ENCODE results near the gene ZNF319.

Gene ZNF319

GRCh38 chr16:58025351-58026138, 25.1 kb upstream of the ZNF319 start, which contains the start of gene MMP15:
TSS of gene MMP15 (plus strand) at chr16:58025754. CDS start at chr16:58026351, 597 bp downstream.
- peaks cover 3% of the 10 kb centered on the region; the same call in 1 of the 2 replicates for H4K20me1 ChIP-seq (ENCODE audit: insufficient read depth, low read length)
- TF ChIP-seq, protein P1, sequence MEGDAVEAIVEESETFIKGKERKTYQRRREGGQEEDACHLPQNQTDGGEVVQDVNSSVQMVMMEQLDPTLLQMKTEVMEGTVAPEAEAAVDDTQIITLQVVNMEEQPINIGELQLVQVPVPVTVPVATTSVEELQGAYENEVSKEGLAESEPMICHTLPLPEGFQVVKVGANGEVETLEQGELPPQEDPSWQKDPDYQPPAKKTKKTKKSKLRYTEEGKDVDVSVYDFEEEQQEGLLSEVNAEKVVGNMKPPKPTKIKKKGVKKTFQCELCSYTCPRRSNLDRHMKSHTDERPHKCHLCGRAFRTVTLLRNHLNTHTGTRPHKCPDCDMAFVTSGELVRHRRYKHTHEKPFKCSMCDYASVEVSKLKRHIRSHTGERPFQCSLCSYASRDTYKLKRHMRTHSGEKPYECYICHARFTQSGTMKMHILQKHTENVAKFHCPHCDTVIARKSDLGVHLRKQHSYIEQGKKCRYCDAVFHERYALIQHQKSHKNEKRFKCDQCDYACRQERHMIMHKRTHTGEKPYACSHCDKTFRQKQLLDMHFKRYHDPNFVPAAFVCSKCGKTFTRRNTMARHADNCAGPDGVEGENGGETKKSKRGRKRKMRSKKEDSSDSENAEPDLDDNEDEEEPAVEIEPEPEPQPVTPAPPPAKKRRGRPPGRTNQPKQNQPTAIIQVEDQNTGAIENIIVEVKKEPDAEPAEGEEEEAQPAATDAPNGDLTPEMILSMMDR (IDR thresholded peaks at IDR 0.05; ENCODE audit: borderline replicate concordance, extremely low read depth, low read length, poor library complexity, severe bottlenecking): peak; percentile 9
- TF ChIP-seq EZH2 (IDR thresholded peaks at IDR 0.05; ENCODE audit: borderline replicate concordance, low read depth, low read length, severe bottlenecking): no peak
- H3K9ac ChIP-seq (ENCODE audit: low read depth, low read length): peak within 1 kb of the TSS; percentile 53
- H3K36me3 ChIP-seq (ENCODE audit: insufficient read depth, low read length): no peaks in the 10 kb centered on the region
- H3K4me1 ChIP-seq (ENCODE audit: insufficient read depth, low read length): peaks cover 19% of the 10 kb centered on the region
- H3K27ac ChIP-seq (ENCODE audit: low read length): no peak within 1 kb of the TSS
- H3K4me3 ChIP-seq (ENCODE audit: low read depth in 1 of 2, low read length in 2 of 2): peak within 1 kb of the TSS; percentile 20 to 62; a peak in 3 of 4 replicates
- H3K9me3 ChIP-seq (ENCODE audit: insufficient read depth, low read length, severe bottlenecking): no peaks in the 10 kb centered on the region
- peak within 1 kb of the TSS; percentile 66 for H2AFZ ChIP-seq (ENCODE audit: low read depth, low read length)
- no peaks in the 10 kb centered on the region for H3K79me2 ChIP-seq (ENCODE audit: insufficient read depth, low read length)
- ATAC-seq (ENCODE audit: insufficient read depth, low read depth): peak; percentile 85
- peak within 1 kb of the TSS; percentile 88 for H3K4me2 ChIP-seq (ENCODE audit: insufficient read depth, low read length)
- H3K27me3 ChIP-seq (ENCODE audit: insufficient read depth, low read length, poor library complexity): no peaks in the 10 kb centered on the region
- peak; percentile 74 for DNase-seq

DNA sequence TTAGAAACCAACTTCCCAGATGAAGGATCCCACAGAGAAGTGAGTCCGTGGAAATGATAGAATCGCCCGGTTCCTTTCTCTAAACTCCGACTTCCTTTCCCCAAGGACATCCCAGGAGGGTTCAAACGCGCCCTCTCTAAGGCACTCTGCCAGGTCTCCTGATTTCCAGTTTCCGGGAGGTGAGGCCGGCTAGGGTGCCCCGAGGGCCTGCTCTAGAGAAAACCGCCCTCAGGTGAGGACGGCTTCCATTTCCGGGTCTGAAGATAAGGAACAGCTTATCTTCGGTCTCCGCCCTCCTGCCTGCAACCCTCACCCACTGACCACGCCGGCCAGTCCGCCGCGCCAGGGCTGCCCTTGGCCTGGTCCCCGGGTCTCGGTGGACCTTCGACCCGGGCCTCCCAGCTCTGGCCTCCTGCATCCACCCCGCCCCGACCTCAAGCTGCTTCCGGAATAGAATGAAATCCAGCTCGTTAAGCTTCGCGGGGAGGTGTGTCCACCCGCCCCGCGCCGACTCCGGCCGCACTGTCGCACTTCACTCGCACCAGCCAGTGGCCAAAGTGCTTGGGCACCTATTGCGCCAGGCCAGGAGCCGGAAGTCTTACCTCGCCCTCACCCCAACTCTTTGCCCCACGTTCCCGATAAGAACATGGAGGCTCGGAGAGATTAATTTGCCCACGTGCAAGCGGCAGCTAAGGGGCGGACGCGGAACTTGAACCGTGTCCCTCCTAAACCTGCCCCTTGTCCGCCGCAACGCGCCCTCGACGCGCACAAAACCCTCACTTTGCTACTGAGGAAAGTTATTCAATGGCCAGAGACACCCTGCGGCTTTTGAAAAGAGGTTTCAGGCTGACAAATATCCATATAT, 24.2 kb upstream of the ZNF319 start:
- H3K9ac ChIP-seq (ENCODE audit: low read depth, low read length): no peak overlapping the region; the same call in 1 of the 2 replicates
- no peaks in the 10 kb centered on the region for H3K27me3 ChIP-seq (ENCODE audit: insufficient read depth, low read length, poor library complexity)
- ATAC-seq (ENCODE audit: insufficient read depth, low read depth): no peak

GRCh38 chr16:58022601-58023371, 22.3 kb upstream of the ZNF319 start:
- no peak overlapping the region for H3K9ac ChIP-seq (ENCODE audit: low read depth, low read length)
- no peak overlapping the region for H3K4me2 ChIP-seq (ENCODE audit: insufficient read depth, low read length)
- no peak overlapping the region for H3K4me3 ChIP-seq (ENCODE audit: low read depth in 1 of 2, low read length in 2 of 2)
- no peak for ATAC-seq (ENCODE audit: insufficient read depth, low read depth)
- no peak overlapping the region for H3K27ac ChIP-seq (ENCODE audit: low read length)
- peaks cover 19% of the 10 kb centered on the region for H3K4me1 ChIP-seq (ENCODE audit: insufficient read depth, low read length)
- H3K79me2 ChIP-seq (ENCODE audit: insufficient read depth, low read length): no peaks in the 10 kb centered on the region
- H4K20me1 ChIP-seq (ENCODE audit: insufficient read depth, low read length): peaks cover 7% of the 10 kb centered on the region; the same call in 1 of the 2 replicates
- H3K9me3 ChIP-seq (ENCODE audit: insufficient read depth, low read length, severe bottlenecking): no peaks in the 10 kb centered on the region
- peaks cover 12% of the 10 kb centered on the region for H3K36me3 ChIP-seq (ENCODE audit: insufficient read depth, low read length)
- no peak for DNase-seq
- no peak overlapping the region for H2AFZ ChIP-seq (ENCODE audit: low read depth, low read length)
- no peak for TF ChIP-seq EZH2 (IDR thresholded peaks at IDR 0.05; ENCODE audit: borderline replicate concordance, low read depth, low read length, severe bottlenecking)
- TF ChIP-seq, protein P1 (IDR thresholded peaks at IDR 0.05; ENCODE audit: borderline replicate concordance, extremely low read depth, low read length, poor library complexity, severe bottlenecking): no peak
- H3K27me3 ChIP-seq (ENCODE audit: insufficient read depth, low read length, poor library complexity): no peaks in the 10 kb centered on the region

More for the DNA sequence above, 24.2 kb upstream of the ZNF319 start:
- no peaks in the 10 kb centered on the region for H3K36me3 ChIP-seq (ENCODE audit: insufficient read depth, low read length)
- H3K9me3 ChIP-seq (ENCODE audit: insufficient read depth, low read length, severe bottlenecking): no peaks in the 10 kb centered on the region
- peak overlapping the region in 1 of 2 experiments; percentile 62; a peak in 2 of 4 replicates for H3K4me3 ChIP-seq (ENCODE audit: low read depth in 1 of 2, low read length in 2 of 2)
- H2AFZ ChIP-seq (ENCODE audit: low read depth, low read length): no peak overlapping the region
- H3K79me2 ChIP-seq (ENCODE audit: insufficient read depth, low read length): no peaks in the 10 kb centered on the region
- peak overlapping the region; percentile 88; the same call in 1 of the 2 replicates for H3K4me2 ChIP-seq (ENCODE audit: insufficient read depth, low read length)
- no peak overlapping the region for H3K27ac ChIP-seq (ENCODE audit: low read length)
- DNase-seq: no peak
- peaks cover 19% of the 10 kb centered on the region for H3K4me1 ChIP-seq (ENCODE audit: insufficient read depth, low read length)
- H4K20me1 ChIP-seq (ENCODE audit: insufficient read depth, low read length): peaks cover 7% of the 10 kb centered on the region; the same call in 1 of the 2 replicates
- no peak for TF ChIP-seq EZH2 (IDR thresholded peaks at IDR 0.05; ENCODE audit: borderline replicate concordance, low read depth, low read length, severe bottlenecking)
- TF ChIP-seq, protein P1 (IDR thresholded peaks at IDR 0.05; ENCODE audit: borderline replicate concordance, extremely low read depth, low read length, poor library complexity, severe bottlenecking): no peak
